Neural progenitor cell (in vitro differentiated cells): ENCODE measurements around the gene HEATR5A. TPM values are rescaled to one million over a fixed set of nuclear protein-coding genes. Genes with fewer than 3 reads are reported as not detected.

Source experiments
- DNase-seq: peaks from one replicate; pipeline ENCODE4 v3.0.0-alpha.2; 2016; ENCODE audit warnings: low spot score
- H2AFZ ChIP-seq: fragments of 200-600 bp; sonication (generic); replicated peaks from 2 replicates; pipeline ENCODE4 v1.6.1; 2016; ENCODE audit warnings: antibody characterized with exemption
- H3F3A ChIP-seq: fragments of 200-600 bp; sonication (generic); 2 replicates; pipeline ENCODE4 v1.6.1; 2016; ENCODE audit warnings: antibody characterized with exemption, low read depth
- H3K27ac ChIP-seq: fragments of 200-600 bp; sonication (generic); 2 replicates; pipeline ENCODE4 v1.5.1; 2016; ENCODE audit warnings: mild to moderate bottlenecking
- H3K27me3 ChIP-seq: fragments of 200-600 bp; sonication (generic); 2 replicates; pipeline ENCODE4 v1.6.1; 2016; ENCODE audit warnings: mild to moderate bottlenecking, moderate library complexity
- H3K36me3 ChIP-seq: fragments of 200-600 bp; sonication (generic); 2 replicates; pipeline ENCODE4 v1.5.1; 2016
- H3K4me1 ChIP-seq: fragments of 200-600 bp; sonication (generic); 2 replicates; pipeline ENCODE4 v1.6.1; 2016; ENCODE audit warnings: mixed run types
- H3K4me2 ChIP-seq: fragments of 200-600 bp; sonication (generic); 2 replicates; pipeline ENCODE4 v1.6.1; 2016
- H3K4me3 ChIP-seq: fragments of 200-600 bp; sonication (generic); 2 replicates; pipeline ENCODE4 v1.5.1; 2016
- H3K79me2 ChIP-seq: fragments of 200-600 bp; sonication (generic); 2 replicates; pipeline ENCODE4 v1.6.1; 2016; ENCODE audit warnings: low read depth
- H3K9ac ChIP-seq: fragments of 200-600 bp; sonication (generic); 2 replicates; pipeline ENCODE4 v1.6.1; 2016
- H3K9me3 ChIP-seq: fragments of 200-600 bp; sonication (generic); 2 replicates; pipeline ENCODE4 v1.5.1; 2016; ENCODE audit warnings: low read depth
- H4K20me1 ChIP-seq: fragments of 200-600 bp; sonication (generic); 2 replicates; pipeline ENCODE4 v1.6.1; 2016; ENCODE audit warnings: low read depth
- H3K27ac Mint-ChIP-seq: 3 replicates; pipeline ENCODE4 v1.8.0; 2021; ENCODE audit warnings: mixed read lengths
- H3K27me3 Mint-ChIP-seq: 2 replicates; pipeline ENCODE4 v1.8.0; 2022; ENCODE audit warnings: low read depth, mild to moderate bottlenecking, inconsistent platforms, moderate library complexity, mixed read lengths; ENCODE audit not compliant: insufficient read depth
- H3K36me3 Mint-ChIP-seq: 3 replicates; pipeline ENCODE4 v1.8.0; 2021; ENCODE audit warnings: mixed read lengths
- H3K4me1 Mint-ChIP-seq: 3 replicates; pipeline ENCODE4 v1.8.0; 2021; ENCODE audit warnings: mixed read lengths
- H3K4me3 Mint-ChIP-seq: 3 replicates; pipeline ENCODE4 v1.8.0; 2021; ENCODE audit warnings: mild to moderate bottlenecking, moderate library complexity, mixed read lengths
- H3K9me3 Mint-ChIP-seq: 3 replicates; pipeline ENCODE4 v1.8.0; 2020; ENCODE audit warnings: mixed read lengths
- EZH2 ChIP-seq: fragments of 200-600 bp; sonication (generic); IDR thresholded peaks from 2 replicates; pipeline ENCODE4 v1.6.1; 2017; ENCODE audit warnings: antibody characterized with exemption, mild to moderate bottlenecking, moderate library complexity
- EZH2phosphoT487 ChIP-seq: fragments of 200-600 bp; sonication (generic); IDR thresholded peaks from 2 replicates; pipeline ENCODE4 v1.6.1; 2017; ENCODE audit warnings: antibody characterized with exemption
- total RNA-seq: library from RNA; depleted of rRNA; stranded (reverse); fragments of >200 nt; gene quantifications from 2 replicates; pipeline ENCODE4 v1.2.3, GENCODE V29; 2015; ENCODE audit warnings: low replicate concordance
- TF ChIP-seq, protein P1 (sequence below): fragments of 200-600 bp; sonication (generic); IDR thresholded peaks from 2 replicates; pipeline ENCODE4 v1.5.1; 2017; ENCODE audit warnings: antibody characterized with exemption, mild to moderate bottlenecking

HEATR5A gene
- total RNA-seq, 1 donor from 2014 or later = 34.7 TPM

GRCh38 chr14:31300296-31300695 is 120.1 kb downstream of the HEATR5A start:
- peaks cover 4% of the 10 kb centered on the region for H3K36me3 Mint-ChIP-seq
- H3K9me3 Mint-ChIP-seq = no peaks in the 10 kb centered on the region
- no peak overlapping the region for H3K4me3 ChIP-seq
- no peaks in the 10 kb centered on the region for H3K27me3 Mint-ChIP-seq
- H3K4me1 ChIP-seq = no peaks in the 10 kb centered on the region
- H2AFZ ChIP-seq = no peak overlapping the region
- H3K27me3 ChIP-seq = no peaks in the 10 kb centered on the region
- no peak overlapping the region for H3K9ac ChIP-seq
- DNase-seq = no peak
- H3K27ac Mint-ChIP-seq = no peak overlapping the region
- no peak overlapping the region for H3K4me3 Mint-ChIP-seq
- H3K36me3 ChIP-seq = no peaks in the 10 kb centered on the region
- no peaks in the 10 kb centered on the region for H3K9me3 ChIP-seq
- no peaks in the 10 kb centered on the region for H3K79me2 ChIP-seq
- H3K27ac ChIP-seq = no peak overlapping the region
- H3K4me2 ChIP-seq = no peak overlapping the region
- TF ChIP-seq EZH2 (no peak), EZH2phosphoT487 (no peak)
- TF ChIP-seq, protein P1, sequence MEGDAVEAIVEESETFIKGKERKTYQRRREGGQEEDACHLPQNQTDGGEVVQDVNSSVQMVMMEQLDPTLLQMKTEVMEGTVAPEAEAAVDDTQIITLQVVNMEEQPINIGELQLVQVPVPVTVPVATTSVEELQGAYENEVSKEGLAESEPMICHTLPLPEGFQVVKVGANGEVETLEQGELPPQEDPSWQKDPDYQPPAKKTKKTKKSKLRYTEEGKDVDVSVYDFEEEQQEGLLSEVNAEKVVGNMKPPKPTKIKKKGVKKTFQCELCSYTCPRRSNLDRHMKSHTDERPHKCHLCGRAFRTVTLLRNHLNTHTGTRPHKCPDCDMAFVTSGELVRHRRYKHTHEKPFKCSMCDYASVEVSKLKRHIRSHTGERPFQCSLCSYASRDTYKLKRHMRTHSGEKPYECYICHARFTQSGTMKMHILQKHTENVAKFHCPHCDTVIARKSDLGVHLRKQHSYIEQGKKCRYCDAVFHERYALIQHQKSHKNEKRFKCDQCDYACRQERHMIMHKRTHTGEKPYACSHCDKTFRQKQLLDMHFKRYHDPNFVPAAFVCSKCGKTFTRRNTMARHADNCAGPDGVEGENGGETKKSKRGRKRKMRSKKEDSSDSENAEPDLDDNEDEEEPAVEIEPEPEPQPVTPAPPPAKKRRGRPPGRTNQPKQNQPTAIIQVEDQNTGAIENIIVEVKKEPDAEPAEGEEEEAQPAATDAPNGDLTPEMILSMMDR = peak; percentile 28
- no peaks in the 10 kb centered on the region for H3F3A ChIP-seq
- no peaks in the 10 kb centered on the region for H4K20me1 ChIP-seq
- no peaks in the 10 kb centered on the region for H3K4me1 Mint-ChIP-seq

DNA sequence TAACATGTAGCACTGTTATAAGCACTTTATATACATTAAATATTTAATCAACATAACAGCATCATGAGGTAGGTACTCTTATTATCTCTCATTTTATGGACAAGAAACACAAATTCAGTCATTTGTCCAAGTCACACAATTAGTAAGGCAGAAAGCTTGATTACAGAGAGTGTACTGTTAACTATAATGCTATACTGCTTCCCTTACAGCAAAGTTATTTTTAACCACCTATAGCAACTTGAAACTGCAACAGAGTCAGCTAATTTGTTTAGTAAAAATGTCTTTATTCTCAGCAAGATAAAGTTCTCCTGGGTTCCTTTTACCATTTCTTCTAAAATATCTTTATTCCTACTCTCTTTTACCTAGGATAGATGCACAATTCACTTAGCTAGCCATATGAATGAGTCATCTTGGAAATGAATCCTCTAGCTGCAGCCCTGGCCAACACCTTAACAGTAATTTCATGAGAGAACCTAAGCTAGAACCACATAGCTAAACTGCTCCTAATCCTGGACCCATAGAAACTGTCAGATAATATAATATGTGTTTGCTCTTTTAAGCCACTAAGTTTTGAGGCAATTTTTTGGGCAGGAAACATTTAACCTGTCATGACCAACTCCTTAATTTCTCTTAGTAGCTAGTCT is 122.5 kb downstream of the HEATR5A start:
- H3K27ac ChIP-seq = no peak overlapping the region
- no peak overlapping the region for H2AFZ ChIP-seq
- H3K36me3 Mint-ChIP-seq = peaks cover 5% of the 10 kb centered on the region
- H3K4me1 ChIP-seq = peaks cover 3% of the 10 kb centered on the region
- H3K27me3 ChIP-seq = no peaks in the 10 kb centered on the region
- no peaks in the 10 kb centered on the region for H3K9me3 ChIP-seq
- no peak for DNase-seq
- TF ChIP-seq EZH2 = no peak
- no peak for TF ChIP-seq EZH2phosphoT487
- TF ChIP-seq, protein P1 = no peak
- no peak overlapping the region for H3K4me2 ChIP-seq
- H3F3A ChIP-seq = no peaks in the 10 kb centered on the region
- H3K4me3 ChIP-seq = no peak overlapping the region
- no peaks in the 10 kb centered on the region for H3K36me3 ChIP-seq
- H3K79me2 ChIP-seq = no peaks in the 10 kb centered on the region
- no peak overlapping the region for H3K9ac ChIP-seq
- H3K4me3 Mint-ChIP-seq = no peak overlapping the region
- no peaks in the 10 kb centered on the region for H3K9me3 Mint-ChIP-seq
- H4K20me1 ChIP-seq = no peaks in the 10 kb centered on the region
- H3K27ac Mint-ChIP-seq = no peak overlapping the region
- no peaks in the 10 kb centered on the region for H3K4me1 Mint-ChIP-seq
- H3K27me3 Mint-ChIP-seq = no peaks in the 10 kb centered on the region

GRCh38 chr14:31297112-31297511 is 123.2 kb downstream of the HEATR5A start:
- Histone ChIP-seq H3K9me3 (no peaks in the 10 kb centered on the region), H3K27ac (no peak overlapping the region), H3K4me3 (no peak overlapping the region), H4K20me1 (no peaks in the 10 kb centered on the region), H2AFZ (no peak overlapping the region), H3K27me3 (no peaks in the 10 kb centered on the region), H3K9ac (no peak overlapping the region), H3K4me1 (peaks cover 3% of the 10 kb centered on the region), H3K79me2 (no peaks in the 10 kb centered on the region), H3K36me3 (no peaks in the 10 kb centered on the region), H3F3A (no peaks in the 10 kb centered on the region), H3K4me2 (no peak overlapping the region)
- no peak for DNase-seq
- no peaks in the 10 kb centered on the region for H3K27me3 Mint-ChIP-seq
- H3K4me3 Mint-ChIP-seq = no peak overlapping the region
- H3K27ac Mint-ChIP-seq = no peak overlapping the region
- H3K4me1 Mint-ChIP-seq = no peaks in the 10 kb centered on the region
- TF ChIP-seq EZH2 = no peak
- no peak for TF ChIP-seq EZH2phosphoT487
- TF ChIP-seq, protein P1 = no peak
- H3K9me3 Mint-ChIP-seq = no peaks in the 10 kb centered on the region
- H3K36me3 Mint-ChIP-seq = peaks cover 4% of the 10 kb centered on the region
